GM18951 (cell line): Measurements from ENCODE around the gene BSG.
"Not testable (repeated sequence)": the region's sequence is repeated elsewhere in the genome, so short reads cannot be mapped to it uniquely, and the experiment has no call there.

Source experiments
- POLR2A ChIP-seq: IDR thresholded peaks from 4 replicates; pipeline ENCODE4 v1.6.1; 2011; ENCODE audit warnings: mild to moderate bottlenecking; ENCODE audit not compliant: insufficient read length, insufficient read depth; ENCODE audit errors: extremely low read depth
- in situ Hi-C: fragments of 300-500 bp; cut with MboI; formaldehyde crosslinking; loops from one replicate; pipeline ENCODE4 v1.12.0; 2022; ENCODE audit warnings: low sequenced_read_pairs, mixed read lengths, inconsistent platforms; ENCODE audit not compliant: unreplicated experiment

BSG gene

DNA sequence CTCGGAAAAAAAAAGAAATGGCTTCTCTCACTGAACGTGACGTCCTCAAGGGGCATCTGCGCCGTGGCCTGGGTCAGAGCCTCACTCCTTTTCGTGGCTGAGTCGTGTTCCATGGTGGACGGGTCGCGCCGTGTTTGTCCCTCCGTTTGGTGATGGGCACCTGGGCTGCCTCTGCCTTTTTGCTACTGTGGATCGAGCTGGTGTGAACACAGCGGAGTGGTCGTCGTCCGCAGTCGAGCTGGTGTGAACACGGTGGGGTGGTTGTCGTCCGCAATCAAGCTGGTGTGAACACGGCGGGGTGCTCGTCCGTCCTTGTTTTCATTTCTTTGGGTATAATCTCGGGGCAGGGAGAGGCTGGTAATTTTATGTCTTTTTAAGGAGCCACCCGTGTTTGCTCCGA lies 28.9 kb downstream of the BSG start:
- in situ Hi-C loops = no loop called here
- TF ChIP-seq POLR2A = no peak

DNA sequence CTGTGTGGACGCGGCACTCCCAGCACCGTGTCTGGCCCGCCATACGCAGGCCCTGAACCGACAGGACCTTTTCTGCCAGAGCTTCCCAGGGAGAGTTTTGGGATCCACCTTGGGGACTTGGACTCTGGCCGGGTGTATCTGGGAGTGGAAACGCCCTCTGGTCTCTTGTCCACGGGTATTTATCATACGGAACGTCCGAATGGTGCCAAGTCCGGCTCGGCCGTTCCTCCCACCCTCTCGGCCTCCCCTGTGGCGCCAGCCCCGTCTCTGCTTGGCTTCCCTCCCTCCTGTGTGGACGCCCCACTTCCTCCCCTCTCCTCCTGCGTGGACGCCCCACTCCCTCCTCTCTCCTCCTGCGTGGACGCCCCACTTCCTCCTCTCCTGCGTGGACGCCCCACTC lies 29.4 kb downstream of the BSG start:
- in situ Hi-C loops = no loop called here
- TF ChIP-seq POLR2A = no peak

DNA sequence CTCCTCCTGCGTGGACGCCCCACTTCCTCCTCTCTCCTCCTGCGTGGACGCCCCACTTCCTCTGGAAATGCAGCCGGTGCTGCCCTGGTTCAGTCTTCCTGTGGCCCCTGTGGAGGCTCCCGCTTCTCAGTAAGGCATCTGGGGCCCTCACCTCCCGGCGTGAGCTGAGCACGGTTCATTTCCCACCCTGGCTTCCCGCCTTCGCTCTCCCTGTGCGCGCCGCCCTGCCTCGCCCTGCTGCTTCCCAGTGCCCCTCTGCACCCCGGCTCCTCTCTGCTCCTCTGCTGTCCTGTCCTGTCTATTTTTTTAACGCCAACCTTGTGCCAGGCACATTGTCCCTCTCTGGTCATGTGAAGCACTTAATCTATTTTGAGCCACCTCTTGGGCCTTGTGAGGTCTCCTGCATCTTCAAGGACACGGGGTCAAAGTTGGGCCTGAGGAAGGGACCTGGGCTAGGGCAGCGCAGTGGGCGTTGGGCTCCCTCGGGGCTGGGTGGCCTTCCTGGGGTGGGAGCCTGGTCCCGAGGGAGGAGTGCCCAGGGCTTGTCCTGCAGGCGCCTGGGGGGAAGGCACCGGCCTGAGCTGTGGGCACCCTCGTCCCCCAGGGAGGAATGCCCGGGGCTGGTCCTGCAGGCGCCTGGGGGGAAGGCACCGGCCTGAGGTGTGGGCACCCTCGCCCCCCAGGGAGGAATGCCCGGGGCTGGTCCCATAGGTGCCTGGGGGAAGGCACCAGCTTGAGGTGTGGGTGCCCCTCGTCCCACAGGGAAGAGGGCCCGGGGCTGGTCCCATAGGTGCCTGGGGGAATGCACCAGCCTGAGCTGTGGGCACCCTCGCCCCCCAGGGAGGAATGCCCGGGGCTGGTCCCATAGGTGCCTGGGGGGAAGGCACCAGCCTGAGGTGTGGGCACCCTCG lies 30.2 kb downstream of the BSG start:
- no peak for TF ChIP-seq POLR2A
- in situ Hi-C loops = no loop called here

DNA sequence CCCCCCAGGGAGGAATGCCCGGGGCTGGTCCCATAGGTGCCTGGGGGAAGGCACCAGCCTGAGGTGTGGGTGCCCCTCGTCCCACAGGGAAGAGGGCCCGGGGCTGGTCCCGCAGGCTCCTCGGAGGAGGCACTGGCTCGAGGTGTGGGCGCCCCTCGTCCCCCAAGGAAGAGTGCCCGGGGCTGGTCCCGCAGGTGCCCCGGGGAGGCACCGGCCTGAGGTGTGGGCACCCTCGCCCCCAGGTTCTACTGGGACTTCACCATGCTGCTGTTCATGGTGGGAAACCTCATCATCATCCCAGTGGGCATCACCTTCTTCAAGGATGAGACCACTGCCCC lies 30.9 kb downstream of the BSG start:
- in situ Hi-C loops = not testable (repeated sequence)

DNA sequence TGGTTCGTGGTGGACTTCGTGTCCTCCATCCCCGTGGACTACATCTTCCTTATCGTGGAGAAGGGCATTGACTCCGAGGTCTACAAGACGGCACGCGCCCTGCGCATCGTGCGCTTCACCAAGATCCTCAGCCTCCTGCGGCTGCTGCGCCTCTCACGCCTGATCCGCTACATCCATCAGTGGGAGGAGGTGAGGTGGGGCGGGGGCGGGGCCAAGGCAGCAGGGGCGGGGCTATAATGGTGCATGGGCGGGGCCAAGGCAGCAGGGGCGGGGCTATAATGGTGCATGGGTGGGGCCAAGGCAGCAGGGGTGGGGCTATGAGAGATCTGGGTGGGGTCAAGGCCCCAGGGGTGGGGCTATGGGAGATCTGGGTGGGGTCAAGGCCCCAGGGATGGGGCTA lies 31.4 kb downstream of the BSG start:
- in situ Hi-C loops = not testable (repeated sequence)

DNA sequence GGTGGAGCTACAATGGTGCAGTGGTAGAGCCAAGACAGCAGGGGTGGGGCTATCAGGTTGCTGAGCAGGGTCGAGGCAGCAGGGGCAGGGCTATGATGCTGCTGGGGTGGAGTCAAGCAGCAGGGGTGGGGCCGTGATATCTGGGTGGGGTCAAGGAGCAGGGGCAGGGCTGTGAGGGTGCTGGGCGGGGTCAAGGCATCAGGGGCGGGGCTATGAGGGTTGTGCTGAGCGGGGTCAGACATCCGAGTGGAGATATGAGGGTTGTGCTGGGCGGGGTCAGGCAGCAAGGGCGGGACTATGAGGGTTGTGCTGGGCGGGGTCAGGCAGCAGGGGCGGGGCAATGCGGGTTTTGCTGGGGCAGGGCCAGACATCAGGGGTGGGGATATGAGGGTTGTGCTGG lies 32.0 kb downstream of the BSG start:
- no peak for TF ChIP-seq POLR2A
- in situ Hi-C loops = no loop called here

DNA sequence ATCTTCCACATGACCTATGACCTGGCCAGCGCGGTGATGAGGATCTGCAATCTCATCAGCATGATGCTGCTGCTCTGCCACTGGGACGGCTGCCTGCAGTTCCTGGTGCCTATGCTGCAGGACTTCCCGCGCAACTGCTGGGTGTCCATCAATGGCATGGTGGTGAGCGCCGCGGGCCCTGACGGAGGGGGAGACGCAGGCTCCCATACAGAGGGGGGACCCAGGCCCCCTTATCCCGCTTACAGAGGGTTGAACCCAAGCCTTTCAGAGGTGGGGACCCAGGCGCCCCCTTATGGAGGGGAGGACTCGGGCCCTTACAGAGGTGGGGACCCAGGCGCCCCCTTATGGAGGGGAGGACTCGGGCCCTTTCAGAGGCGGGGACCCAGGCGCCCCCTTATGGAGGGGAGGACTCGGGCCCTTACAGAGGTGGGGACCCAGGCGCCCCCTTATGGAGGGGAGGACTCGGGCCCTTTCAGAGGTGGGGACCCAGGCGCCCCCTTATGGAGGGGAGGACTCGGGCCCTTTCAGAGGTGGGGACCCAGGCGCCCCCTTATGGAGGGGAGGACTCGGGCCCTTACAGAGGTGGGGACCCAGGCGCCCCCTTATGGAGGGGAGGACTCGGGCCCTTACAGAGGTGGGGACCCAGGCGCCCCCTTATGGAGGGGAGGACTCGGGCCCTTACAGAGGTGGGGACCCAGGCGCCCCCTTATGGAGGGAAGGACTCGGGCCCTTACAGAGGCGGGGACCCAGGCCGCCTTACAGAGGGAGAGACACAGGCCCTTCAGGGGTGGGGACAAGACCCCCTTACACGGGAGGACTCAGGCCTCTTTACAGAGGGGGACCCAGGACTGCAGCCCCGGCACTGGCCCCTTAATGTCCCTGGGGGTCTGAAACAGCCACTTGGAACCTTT lies 32.9 kb downstream of the BSG start:
- in situ Hi-C loops = not testable (repeated sequence)

DNA sequence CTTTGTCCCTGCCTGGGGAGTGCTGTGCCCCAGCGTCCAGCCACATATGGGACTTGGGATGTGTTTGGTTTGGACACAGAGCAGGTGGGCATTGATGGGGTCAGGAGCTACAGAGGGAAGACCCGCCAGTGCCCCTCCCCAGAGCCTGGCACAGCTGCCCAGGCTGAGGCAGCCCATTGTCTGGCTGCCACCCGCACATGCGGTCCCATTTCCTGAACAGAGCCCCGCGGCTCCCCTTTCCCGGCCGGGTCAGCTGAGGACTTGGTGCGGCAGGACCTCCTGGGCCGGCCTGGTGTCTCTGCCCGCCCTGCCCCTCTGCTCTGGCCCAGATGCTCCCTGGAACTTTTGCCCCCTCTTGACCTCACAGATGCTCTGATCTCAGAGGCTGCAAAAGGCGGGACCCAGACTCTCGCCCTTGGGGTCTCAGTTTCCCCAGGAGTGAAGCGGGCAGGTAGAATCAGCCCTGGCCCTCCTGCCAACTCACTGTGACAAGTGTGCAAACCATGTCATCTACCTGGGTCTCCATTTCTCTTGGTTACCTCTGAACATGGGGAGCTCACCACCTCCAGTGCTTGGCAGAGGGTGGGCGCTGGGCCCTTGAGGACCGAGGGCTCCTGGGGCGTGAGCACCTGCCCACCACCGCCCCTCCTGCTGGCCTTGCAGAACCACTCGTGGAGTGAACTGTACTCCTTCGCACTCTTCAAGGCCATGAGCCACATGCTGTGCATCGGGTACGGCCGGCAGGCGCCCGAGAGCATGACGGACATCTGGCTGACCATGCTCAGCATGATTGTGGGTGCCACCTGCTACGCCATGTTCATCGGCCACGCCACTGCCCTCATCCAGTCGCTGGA lies 35.1 kb downstream of the BSG start:
- TF ChIP-seq POLR2A = no peak
- in situ Hi-C loops = no loop called here

DNA sequence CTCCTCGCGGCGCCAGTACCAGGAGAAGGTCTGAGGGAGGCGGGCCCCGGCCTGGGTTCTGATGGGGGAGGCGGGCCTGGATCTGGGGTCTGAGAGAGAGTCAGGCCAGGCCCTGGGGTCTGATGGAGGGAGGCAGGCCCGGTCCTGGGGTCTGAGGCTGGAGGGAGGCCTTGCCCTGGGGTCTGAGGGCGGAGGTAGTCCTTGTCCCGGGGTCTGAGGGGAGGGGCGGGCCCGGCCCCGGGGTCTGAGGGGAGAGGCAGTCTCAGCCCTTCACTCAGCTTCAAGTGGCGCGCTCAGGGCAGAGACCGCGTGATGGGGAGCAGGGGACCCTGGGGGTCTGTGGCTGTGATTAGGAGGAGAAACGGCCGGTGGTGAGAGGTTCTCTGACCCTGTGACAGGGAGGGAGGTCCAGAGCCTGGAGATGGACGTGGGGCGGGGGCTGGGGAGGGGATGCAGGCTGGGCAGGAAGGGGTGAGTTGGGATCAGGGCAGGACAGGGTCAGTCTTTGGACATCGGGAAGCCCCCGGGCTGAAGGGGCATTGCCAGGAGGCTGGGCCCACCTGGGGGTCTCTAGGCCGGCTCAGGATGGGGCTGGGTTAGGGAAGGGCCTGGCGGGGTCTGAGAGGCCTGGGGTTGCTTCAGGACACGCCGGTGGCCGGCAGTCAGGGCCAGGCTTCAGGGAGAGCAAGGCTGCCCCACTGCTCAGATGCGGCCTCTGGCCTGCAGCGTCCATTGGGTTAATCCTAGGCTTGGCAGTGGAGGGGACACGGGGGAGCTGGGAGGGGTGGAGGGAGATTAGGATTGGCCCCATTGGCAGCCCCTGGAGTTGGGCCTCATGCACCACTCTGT lies 36.0 kb downstream of the BSG start:
- in situ Hi-C loops = no loop called here
- no peak for TF ChIP-seq POLR2A

DNA sequence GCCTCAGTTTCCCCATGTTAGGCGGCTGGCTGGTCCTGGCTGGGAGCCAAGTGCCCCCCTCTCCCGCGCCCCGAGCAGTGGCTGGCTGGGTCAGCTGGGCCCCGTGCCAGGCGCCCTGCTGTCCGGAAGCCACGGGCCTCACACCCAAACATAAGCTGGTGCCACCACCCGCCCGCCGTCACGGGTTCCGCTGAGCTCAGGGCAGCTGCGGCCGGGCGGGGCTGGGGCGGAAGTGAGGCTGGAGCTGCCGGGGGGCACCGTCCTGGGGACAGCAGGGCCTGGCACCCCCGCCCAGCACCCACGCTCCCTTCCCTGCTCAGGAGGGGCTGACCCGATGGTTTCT lies 36.6 kb downstream of the BSG start:
- in situ Hi-C loops = no loop called here
- TF ChIP-seq POLR2A = no peak

DNA sequence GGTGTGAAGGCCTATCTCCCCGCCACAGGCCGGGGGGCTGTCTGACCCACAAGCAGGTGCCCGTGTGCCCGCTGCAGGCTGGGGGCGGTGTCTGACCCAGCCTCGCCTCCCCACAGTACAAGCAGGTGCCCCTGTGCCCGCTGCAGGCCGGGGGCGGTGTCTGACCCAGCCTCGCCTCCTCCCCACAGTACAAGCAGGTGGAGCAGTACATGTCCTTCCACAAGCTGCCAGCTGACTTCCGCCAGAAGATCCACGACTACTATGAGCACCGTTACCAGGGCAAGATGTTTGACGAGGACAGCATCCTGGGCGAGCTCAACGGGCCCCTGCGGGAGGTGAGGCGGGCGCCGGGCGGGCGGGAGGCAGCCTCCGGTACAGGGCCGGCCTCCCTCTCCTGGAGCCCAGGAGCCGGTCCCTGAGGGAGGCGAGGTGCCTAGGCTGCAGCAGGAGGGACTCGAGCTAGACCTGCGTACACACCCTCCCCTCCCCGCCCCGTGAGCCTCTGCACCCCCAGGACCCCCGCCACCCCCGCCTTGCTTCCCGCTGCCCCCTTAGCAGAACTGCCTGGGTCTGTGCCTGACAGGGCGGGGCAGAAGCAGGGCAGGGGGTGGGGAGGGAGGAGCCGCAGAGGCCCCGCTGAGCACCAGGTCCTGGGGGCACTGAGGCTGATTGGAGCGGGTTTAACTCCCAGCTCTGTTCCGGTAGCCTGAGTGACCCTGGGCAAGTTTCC lies 37.8 kb downstream of the BSG start:
- in situ Hi-C loops = no loop called here
- TF ChIP-seq POLR2A = no peak
